Epidermal melanocyte (primary cell): ENCODE measurements around the gene LINC01488.

Source experiments
- DNase-seq: peaks from one replicate; pipeline ENCODE4 v3.0.0; 2011; ENCODE audit warnings: low spot score; ENCODE audit not compliant: insufficient read length

The LINC01488 gene

DNA sequence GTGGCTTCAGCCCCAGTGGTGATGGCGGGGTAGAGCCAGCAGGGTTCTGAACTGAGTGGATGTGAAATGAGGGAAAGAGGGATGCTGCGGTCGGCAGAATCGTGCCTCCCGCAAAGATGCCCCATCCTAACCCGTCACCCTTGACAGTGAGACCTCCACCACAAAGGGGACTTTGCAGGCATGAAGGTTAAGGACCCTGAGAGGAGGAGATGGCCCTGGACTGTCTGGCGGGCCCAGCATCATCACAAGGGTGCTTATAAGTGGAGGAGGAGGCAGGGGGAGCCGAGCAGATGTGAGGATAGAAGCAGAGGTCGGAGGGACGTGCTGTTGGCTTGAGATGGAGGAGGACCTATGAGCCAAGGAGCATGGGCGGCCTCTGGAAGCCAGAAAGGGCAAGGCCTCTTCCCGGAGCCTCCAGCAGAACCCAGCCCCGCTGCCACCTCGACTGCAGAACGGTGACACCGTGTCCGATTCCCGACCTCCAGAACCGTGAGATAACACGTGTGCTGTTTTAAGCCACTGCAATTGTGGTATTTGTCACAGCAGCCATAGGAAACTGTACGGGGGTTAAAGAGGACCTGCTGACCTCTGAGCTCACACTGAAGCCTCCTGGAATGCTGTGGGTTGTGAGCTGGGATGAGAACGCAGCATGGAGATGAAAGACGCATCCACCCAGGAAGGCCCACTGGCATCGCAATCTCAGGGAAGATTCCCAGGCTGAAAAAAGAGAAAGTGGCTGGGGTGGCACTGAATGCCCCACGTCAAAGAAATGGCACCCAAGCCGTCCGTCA lies 10.9 kb downstream of the LINC01488 start:
- no peak for DNase-seq

DNA sequence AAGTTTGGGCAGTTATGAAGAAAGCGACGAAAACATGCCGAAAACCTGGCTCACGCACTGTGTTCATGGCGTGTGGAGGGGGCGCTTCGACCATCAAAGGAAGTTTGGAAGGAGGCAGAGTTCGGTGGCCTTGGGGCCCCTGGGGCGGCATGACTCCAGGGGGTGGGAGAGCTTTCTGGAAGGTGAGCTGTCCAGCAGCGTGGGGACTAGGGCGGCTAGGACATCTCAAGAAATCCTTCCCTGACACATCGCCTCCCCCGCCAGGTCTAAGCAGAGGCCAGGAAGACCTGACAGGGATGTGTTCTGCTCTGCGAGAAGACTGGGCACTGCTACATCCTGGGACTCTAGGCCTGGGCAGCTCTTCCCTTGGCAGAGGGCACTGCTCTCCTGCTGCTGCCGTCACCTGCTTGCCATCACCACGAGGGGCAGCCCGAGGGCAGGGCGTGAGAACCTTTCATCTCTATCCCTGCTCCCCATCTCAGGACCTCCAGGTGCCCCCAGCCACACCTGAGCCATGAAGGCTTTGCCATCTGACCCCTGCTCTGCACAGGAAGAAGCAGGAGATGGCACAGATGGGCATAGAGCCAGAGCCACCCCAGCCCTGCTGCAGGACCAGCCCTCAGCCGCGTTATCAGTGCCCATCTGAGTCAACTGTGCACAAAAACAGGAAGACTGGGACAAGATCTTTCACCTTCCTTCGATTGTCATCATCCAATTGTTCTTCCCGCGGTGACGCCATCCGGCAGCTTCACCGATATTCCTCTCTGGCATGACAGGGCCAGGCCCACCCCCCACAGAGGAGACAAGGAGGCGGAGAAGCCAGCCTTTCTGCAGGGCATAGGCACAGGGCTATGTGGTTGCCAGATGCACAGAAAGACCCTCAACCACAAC lies 12.7 kb downstream of the LINC01488 start:
- no peak for DNase-seq

DNA sequence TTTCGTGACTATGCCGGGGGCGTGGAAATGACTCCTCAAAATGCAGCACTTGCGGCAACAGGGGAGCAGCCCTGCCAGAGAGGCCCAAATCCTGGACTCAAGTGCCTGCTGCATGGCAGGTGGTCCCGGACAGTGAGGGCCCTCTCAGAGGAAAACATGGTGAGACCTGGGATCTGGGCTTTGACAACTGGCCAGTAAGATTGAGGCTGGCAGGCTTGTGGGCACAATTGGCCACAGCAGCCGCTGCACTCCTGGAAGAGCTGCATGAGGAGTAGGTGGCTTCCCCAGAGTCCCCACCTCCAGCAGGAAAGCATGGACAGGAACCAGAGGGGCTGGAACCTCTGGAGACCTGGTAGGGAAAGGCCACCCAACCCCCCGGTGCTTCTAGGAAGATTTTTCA lies 13.4 kb downstream of the LINC01488 start:
- DNase-seq: no peak

DNA sequence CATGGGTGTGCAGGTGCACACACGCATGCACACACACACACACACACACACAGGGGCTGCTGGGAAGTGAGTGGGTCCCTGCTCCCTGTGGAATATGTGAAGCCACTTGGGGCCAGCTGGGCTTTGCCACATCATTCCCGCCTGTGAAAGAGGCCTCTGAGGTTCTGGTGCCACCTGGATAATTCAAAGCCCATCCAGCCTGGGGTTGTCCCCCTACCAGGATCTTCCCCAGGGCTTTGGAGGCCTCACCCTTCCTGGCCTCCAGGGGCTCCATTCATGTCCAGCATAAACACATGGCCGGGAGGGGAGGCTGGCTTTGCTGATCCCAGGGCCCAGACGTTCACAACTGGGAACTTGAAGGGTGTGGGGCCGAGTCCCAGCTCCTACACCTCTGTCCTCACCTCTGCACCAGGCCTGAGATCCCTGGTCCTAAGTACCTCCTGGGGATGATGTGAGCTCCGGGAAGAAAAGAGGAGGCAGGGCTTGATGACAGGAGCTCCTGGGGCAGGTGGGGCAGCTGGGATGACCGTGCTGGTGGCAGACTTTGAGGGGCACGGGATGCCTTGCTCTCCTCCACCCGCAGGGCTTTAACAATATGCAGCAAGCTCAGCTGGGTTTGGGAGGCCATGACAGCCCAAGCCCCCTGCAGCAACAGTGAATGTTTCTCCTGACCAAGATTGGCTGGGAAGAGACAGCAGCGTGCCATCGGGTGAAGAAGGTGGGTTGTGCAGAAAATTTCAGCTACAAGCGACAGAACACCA lies 14.2 kb downstream of the LINC01488 start:
- DNase-seq: no peak

DNA sequence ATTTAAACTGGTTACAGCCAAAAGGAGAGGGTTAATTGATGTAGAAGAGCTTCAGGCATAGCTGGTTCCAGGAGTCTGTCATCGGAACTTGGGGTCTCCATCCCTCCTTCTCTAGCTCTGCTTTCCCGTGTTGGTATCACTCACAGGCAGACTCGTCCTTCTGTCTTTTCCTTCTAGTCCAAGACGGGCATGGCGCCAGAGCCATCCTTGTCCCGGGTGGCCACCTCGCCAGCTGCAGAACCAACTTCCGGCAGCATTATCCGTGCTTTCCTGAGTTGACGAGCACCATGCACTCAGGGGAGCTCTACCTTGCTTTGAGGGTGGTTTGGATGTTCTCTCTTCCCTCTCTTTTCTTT lies 14.7 kb downstream of the LINC01488 start:
- no peak for DNase-seq

DNA sequence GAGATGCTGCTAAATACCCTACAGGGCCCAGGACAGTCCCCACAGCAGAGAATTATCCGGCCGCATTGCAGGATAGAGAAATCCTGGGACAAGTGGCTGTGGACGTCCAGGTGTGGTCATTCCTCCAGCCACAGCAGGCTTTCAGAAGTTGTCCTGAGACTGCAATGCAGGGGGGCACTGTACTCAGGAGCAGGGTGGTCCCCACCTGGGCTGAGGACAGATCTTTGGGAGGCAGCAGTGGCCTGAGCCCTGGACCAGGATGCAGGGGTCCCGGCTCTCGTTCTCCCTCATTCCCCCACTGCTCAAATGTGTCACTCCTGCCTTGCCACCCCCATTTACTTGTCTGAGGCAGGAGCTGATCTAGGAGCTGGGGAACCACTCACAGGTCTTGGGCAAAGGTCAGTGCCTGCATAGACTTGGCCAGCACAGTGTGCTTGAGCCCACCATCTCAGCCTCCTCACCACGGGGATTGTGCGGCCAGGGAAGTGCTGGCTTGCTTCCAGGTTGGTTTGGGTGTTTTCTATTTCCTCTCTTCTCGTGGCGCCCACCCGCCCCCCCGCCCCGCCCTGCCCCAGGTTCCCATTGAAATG lies 15.3 kb downstream of the LINC01488 start:
- DNase-seq: peak; percentile 42

DNA sequence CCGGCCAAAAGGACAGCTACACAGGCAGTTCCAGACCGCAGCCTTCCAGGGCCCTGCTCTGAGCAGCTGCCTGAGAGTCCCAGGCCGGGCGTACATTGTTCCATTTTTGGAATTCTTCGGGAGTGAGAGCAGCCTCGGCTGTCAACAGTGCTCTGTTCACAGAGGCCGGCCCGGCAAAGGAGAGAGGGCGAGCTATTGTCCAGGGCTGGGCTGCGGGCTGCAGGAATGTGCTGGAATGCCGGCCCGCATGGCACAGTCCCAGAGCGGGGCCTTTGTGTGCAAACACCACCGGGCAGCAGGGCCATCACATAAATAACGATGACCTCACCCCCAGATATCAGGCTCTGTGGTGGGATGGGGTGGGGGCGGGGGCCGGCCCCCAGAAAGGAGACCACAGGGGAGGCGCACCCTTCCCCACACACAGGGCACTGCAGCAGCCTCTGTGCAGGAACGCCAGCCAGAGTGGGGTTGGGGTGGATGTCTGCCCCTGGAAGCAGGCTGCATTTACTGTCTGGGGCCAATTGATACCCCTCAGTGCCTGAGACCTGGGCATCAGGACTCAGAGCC lies 15.8 kb downstream of the LINC01488 start:
- DNase-seq: peak; percentile 95

DNA sequence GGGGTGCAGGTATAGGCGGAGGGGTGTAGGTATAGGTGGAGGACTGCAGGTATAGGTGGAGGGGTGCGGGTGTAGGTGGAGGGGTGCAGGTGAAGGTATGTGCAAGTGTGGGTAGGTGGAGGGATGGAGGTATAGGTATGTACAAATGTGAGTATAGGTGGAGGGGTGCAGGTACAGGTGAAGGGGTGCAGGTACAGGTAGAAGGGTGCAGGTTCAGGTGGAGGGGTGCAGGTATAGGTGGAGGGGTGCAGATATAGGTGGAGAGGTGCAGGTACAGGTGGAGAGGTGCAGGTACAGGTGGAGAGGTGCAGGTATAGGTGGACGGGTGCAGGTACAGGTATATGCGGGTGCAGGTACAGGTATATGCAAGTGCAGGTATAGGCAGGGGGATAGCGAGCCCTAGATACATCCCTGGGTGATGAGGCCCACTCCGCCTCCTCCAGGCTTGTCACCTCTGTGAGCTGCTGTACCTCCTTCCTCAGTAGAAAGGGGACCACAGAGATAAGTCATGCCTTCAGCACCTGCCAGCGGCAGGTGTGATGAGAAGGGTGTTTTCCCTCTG lies 17.2 kb downstream of the LINC01488 start:
- DNase-seq: no peak

DNA sequence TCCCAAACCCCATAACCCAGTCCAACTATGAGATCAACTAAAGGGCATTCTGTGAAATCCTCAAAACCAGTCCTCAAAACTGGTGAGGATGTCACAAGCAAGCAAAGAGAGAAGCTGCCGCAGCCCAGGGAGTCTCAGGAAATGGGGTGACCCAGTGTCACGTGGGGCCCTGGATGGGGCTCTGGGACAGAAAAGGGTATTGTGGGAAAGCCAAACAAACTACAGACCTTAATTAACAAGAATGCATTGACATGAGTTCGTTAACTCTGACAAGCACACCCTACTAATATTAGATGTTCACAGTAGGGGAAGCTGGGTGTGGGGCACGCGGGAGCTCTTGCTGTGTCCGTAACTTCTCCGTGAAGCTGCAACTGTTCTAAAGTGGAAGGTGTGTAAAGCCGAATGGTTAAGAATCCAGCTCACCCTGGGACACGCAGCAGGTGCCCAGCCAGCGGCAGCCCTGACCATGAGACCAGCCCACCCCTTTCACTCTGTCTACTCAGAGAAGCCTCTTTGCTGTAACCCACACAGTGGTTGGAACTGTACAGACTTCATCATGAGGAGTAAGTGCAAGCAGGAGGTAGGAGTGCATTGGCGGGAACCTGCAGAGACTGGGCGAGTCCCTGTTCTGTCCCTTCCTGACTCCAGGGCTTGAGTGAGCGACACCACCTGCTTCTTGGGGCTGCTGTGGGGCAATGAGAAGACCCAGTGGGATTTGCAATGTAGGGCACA lies 17.9 kb downstream of the LINC01488 start:
- no peak for DNase-seq

DNA sequence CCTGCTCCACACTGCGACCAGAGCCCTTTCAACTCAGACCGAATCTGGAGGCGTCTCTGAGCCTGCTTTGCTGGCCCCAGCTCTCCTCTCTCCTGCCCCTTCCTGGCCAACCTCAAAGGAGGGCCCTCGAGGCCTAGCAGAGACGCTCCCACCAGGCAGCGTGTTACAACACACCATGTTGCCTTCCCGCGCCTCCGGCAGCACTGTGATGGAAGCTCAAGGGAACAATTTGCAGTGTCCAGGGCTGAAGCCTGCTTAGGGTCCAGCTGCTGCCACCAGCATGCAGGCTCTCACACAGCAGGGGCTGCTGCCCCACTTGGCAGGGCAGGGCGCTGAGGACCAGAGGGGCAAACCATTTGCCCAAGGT lies 18.4 kb downstream of the LINC01488 start:
- no peak for DNase-seq

DNA sequence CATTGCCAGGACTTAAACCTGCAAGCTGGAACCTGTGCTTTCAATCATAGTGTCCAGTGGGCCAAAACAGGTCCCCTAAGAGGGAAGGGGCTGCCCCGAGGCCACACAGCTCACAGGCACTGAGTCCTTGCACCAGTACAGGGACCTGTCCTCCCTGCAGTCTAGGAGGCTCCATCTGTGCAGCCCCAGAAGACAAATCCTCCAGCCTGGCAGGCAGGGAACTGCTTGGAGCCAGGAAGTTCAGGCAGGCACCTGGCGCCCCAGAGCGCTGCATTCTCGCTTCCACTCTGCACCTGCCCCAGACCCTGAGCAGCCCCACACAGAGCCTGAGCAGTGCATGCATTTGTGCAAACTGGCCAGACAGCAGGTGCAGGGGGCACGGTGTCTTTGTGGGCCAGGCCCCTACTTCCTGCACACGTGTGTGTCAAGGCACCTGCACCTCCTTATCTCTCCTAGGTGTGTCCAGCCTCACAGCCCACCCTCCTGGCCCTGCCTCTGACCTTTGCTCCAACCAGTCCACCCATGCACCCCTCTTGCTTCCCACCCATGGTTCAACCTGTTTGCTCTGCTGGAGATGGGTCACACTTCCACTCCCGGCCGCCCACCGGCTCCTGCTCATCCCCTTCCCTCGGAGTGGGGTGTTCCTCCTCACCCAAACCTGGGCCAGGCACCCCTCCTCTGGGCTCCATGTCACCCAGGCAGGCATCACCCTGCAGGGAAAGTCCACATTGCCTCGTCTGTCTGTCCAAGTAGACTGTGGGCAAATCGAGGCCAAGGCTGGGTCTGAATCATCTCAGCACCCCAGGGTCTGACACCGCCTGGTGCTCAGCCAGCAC lies 19.0 kb downstream of the LINC01488 start:
- DNase-seq: no peak

DNA sequence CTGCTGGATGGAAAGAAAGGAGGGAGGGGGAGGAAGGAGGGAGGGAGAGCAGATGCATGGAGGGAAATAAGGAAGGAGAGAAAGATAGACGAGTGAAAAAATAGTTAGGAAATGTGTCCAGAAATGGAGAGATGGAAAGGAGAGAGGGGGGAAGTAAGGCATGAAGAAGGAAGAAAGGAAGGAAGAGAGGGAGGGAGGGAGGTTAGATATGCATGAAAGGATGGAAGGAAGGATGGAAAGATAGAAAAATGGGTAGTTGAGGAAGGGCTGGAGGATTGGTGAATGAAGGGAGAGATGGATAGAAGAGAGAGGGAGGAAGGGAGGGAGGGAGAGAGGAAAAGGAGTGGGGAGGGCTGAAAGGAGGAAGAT lies 19.6 kb downstream of the LINC01488 start:
- no peak for DNase-seq

DNA sequence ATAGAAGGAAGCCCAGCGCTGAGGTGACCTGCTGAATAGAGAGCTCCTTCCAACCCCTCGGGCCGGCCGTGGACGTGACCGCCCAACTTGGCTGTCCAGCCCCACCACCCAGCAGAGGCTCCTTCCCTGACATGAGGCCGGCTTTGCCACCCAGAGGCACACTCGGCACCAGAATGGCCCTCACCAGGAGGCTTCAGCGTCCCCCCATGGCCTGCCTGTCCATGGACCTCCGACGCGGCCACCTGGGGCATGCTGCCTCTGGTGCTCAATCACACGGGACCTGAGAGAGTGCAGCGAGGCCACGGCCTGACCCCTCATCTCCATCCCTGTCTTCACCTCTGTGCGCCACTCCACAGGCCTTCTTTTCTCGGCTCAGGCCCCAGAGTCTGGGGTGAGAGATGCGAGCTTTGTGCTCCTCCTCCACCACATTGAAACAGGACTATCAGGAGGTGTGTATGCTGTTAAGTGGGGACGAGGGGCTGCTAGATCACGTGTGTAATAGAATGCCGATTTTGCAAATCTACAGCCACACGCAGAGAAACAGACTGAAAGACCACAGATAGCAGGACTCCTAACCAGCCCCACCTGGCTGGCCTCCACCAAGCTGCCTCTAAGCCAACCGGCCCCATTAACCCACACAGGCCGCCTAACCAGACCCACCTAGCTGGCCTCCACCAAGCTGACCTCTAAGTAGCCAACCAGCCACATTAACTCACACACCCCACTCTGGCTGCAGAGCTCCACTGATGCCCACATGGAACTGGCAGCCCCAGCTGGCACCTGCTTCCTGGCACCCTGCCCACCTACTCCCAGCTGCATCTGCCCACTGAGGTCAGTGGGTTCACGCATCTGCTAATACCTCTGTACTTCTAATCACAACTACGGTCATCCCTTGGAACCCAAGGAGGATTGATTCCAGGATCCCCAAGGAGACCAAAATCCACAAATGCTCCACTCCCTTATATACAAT lies 20.7 kb downstream of the LINC01488 start:
- no peak for DNase-seq

DNA sequence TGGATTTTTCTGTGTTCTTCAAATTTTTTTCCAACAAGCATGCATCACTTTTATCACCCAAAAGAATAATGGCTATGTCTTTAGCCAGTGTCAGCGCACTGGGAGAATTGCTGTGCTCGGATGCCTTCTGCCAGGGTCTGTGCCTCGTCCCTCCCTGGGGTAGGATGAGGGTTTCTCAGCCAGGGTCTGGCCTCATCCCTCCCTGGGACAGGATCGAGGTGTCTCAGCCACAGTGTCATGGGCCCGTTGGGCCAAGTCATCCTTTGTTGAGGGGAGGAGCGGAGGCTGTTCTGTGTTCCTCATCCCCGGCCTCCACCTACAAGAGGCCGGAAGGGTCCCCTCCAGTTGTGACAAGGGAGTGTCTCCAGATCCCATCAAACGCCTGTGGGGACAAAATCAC lies 22.7 kb downstream of the LINC01488 start:
- DNase-seq: no peak

DNA sequence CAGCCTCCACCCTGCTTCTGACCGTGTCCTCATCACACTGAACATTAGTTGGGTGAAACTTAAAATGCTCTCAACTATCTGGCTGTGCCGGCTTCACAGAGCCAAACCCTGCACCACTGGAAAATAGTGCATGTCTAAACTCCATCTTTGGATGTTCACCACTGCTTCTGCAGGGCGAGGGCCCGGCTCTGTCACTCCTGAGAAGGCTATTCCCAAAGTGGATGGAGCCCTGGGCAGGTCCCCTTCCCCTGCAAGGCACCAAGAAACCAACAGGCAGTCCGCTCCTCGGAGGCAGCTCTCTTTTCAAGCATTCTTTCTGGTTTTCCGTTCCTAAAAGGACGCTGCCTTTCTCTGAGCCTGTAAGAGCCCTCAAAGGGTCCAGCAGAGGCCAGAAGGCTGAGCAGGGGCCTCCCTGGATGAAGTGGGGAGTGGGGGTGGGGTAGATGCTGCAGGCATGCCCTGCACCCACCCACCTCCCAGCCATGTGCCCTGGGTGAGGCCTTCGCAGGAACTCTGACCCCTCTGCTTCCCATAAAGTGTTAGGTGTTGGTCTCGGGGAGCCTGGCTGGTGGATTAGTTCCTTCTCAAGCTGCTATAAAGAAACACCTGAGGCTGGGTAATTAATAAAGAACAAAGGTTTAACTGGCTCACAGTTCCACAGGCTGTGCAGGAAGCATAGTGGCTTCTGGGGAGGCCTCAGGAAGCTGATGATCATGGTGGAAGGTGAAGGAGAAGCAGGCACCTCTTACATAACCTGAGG lies 23.3 kb downstream of the LINC01488 start:
- DNase-seq: no peak

DNA sequence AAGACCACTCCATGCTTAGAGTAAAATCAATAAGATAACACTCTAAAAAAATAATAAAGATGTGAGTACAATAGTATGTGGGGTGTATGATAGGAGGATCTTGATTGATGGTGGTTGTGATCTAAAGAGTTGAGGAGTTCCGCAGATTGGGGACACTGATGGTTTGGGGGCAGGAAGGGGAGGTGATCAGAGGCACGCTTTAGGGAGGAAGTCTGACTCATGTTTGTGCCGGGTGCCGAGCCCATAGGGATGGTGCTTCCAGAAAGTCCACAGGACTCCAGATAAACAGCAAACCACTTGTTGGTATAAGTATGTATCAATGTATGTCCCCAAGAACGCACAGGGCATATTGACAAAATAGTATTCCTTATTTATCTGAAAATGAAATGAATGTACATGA lies 27.5 kb downstream of the LINC01488 start:
- no peak for DNase-seq

DNA sequence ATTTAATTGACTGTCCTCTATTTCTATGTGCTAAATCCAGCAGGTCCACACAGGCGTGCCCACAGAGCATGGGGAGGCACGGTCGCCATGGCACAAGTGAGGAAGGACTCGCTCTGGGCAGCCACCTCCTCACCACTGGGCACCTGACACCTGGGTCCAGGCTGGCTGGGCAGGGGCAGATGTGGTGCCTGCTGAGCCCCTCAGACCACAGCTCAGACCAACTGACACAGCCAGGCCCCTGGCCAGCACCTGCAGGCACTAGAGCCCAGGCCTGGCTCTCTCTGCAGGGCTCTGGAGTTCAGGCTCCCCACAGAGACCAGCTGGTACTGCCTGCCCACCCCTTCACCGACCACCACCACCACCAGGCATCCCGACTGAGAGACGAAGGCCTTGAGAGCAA lies 27.9 kb downstream of the LINC01488 start:
- DNase-seq: no peak
